ENCODE measurements around the gene HSPA14.
"Not testable (repeated sequence)": the region's sequence is repeated elsewhere in the genome, so short reads cannot be mapped to it uniquely, and the experiment has no call there.

HSPA14 gene

GRCh38 chr10:14810969-14811953 is 26.8 kb upstream of the HSPA14 start:
- DNase-seq (ENCODE audit: low spot score): no peak
- TF ChIP-seq CTCF (IDR thresholded peaks at IDR 0.05; ENCODE audit: borderline replicate concordance, control extremely low read depth, extremely low read depth, insufficient read depth, missing control alignments): no peak
- in situ Hi-C loops (cut with MboI; ENCODE audit: low sequenced_read_pairs, unreplicated experiment): loop anchor here (10.0 to 25.0 kb wide), 2 partner anchors 316 to 599 kb away; no protein-coding TSS in a partner anchor

- no peak for TF ChIP-seq CTCF (IDR thresholded peaks at IDR 0.05; ENCODE audit: borderline replicate concordance, control extremely low read depth, extremely low read depth, insufficient read depth, missing control alignments)
- DNase-seq (ENCODE audit: low spot score): no peak
- in situ Hi-C loops (cut with MboI; ENCODE audit: low sequenced_read_pairs, unreplicated experiment): loop anchor here (10.0 to 25.0 kb wide), 2 partner anchors 317 to 600 kb away; no protein-coding TSS in a partner anchor
Measured at GRCh38 chr10:14812271-14812670, 25.8 kb upstream of the HSPA14 start.

GRCh38 chr10:14815681-14816080 is 22.4 kb upstream of the HSPA14 start:
- in situ Hi-C loops (cut with MboI; ENCODE audit: low sequenced_read_pairs, unreplicated experiment): loop anchor here (10.0 to 25.0 kb wide), 2 partner anchors 321 to 603 kb away; no protein-coding TSS in a partner anchor
- no peak for DNase-seq (ENCODE audit: low spot score)
- TF ChIP-seq CTCF (IDR thresholded peaks at IDR 0.05; ENCODE audit: borderline replicate concordance, control extremely low read depth, extremely low read depth, insufficient read depth, missing control alignments): no peak

- not testable (repeated sequence) for DNase-seq (ENCODE audit: low spot score)
- in situ Hi-C loops (cut with MboI; ENCODE audit: low sequenced_read_pairs, unreplicated experiment): loop anchor here (10.0 to 25.0 kb wide), 2 partner anchors 322 to 604 kb away; no protein-coding TSS in a partner anchor
Measured at GRCh38 chr10:14816717-14817116, 21.4 kb upstream of the HSPA14 start.

- DNase-seq (ENCODE audit: low spot score): no peak
- TF ChIP-seq CTCF (IDR thresholded peaks at IDR 0.05; ENCODE audit: borderline replicate concordance, control extremely low read depth, extremely low read depth, insufficient read depth, missing control alignments): no peak
- in situ Hi-C loops (cut with MboI; ENCODE audit: low sequenced_read_pairs, unreplicated experiment): loop anchor here (25.0 kb wide), 1 partner anchor 608 kb away; no protein-coding TSS in a partner anchor
Measured at GRCh38 chr10:14820010-14820774, 17.9 kb upstream of the HSPA14 start.

- no peak for TF ChIP-seq CTCF (IDR thresholded peaks at IDR 0.05; ENCODE audit: borderline replicate concordance, control extremely low read depth, extremely low read depth, insufficient read depth, missing control alignments)
- no peak for DNase-seq (ENCODE audit: low spot score)
- in situ Hi-C loops (cut with MboI; ENCODE audit: low sequenced_read_pairs, unreplicated experiment): loop anchor here (25.0 kb wide), 1 partner anchor 608 kb away; no protein-coding TSS in a partner anchor
Measured at GRCh38 chr10:14820775-14821154, 17.3 kb upstream of the HSPA14 start.

Measured in GM13976 (cell line).